ENCODE measurements around the gene SLC34A3.
"Not testable (repeated sequence)": the region's sequence is repeated elsewhere in the genome, so short reads cannot be mapped to it uniquely, and the experiment has no call there.

DNA sequence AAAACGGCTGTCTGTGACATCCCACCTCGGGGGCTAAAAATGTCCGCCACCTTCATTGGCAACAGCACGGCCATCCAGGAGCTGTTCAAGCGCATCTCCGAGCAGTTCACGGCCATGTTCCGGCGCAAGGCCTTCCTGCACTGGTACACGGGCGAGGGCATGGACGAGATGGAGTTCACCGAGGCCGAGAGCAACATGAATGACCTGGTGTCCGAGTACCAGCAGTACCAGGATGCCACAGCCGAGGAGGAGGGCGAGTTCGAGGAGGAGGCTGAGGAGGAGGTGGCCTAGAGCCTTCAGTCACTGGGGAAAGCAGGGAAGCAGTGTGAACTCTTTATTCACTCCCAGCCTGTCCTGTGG, 12.5 kb downstream of the SLC34A3 start:
- TF ChIP-seq CTCF, POLR2A (IDR thresholded peaks at IDR 0.05): not testable (repeated sequence)

Data from thyroid gland (tissue), 4 donors.